Endothelial cell of umbilical vein (primary cell): ENCODE results near the gene MACROH2A2. TPM values are rescaled to one million over a fixed set of nuclear protein-coding genes. Genes with fewer than 3 reads are reported as not detected.

Source experiments
- BruUV-seq: library from RNA; stranded (reverse); fragments of 400-500 nt; replicated peaks from 2 replicates; lab custom pipeline; 2021; lab: Mats Ljungman, UMichigan
- CTCF ChIA-PET: fragments of 300-600, 350-600 bp; sonication (Branson Sonifier 250); formaldehyde crosslinking; loops from one replicate; lab custom pipeline; 2021; ENCODE audit warnings: antibody characterized with exemption, inconsistent platforms; lab: Charles Lee
- POLR2A ChIA-PET: fragments of 300-600, 350-600 bp; sonication (Branson Sonifier 250); formaldehyde crosslinking; loops from one replicate; lab custom pipeline; 2021; ENCODE audit warnings: antibody characterized with exemption, inconsistent platforms; lab: Charles Lee
- DNase-seq: peaks from one replicate; pipeline ENCODE4 v3.0.0-alpha.2; 2011; ENCODE audit warnings: low read depth, low spot score
- FAIRE-seq: peaks from 2 replicates; lab custom pipeline; 2011; peaks lifted over from hg19 to GRCh38; lab: Jason Lieb, UNC
- H2AFZ ChIP-seq: 2 replicates; pipeline ENCODE4 v1.6.0; 2012; ENCODE audit warnings: low read depth, low read length, control low read depth, inconsistent platforms
- H3K27ac ChIP-seq: 2 replicates; pipeline ENCODE4 v1.5.1; 2011; ENCODE audit warnings: low read depth, mild to moderate bottlenecking, control low read depth, low read length, moderate library complexity; ENCODE audit not compliant: insufficient read depth
- H3K27me3 ChIP-seq, 2 experiments: 2 replicates each; pipeline versions ENCODE4 v1.6.0 to v1.6.1; 2011; ENCODE audit warnings: low read length in 2 of 2, mixed read lengths in 1 of 2; ENCODE audit not compliant: control insufficient read depth in 2 of 2, insufficient read depth in 2 of 2
- H3K36me3 ChIP-seq, 2 experiments: 2 replicates in 1 of 2; 3 replicates in 1 of 2; pipeline ENCODE4 v1.5.1; 2011; ENCODE audit warnings: low read length in 2 of 2, mild to moderate bottlenecking in 1 of 2, moderate library complexity in 1 of 2; ENCODE audit not compliant: control insufficient read depth in 2 of 2, insufficient read depth in 2 of 2; ENCODE audit errors: extremely low read depth in 1 of 2
- H3K4me1 ChIP-seq: 3 replicates; pipeline ENCODE4 v1.5.1; 2011; ENCODE audit warnings: mild to moderate bottlenecking, low read length; ENCODE audit not compliant: control insufficient read depth, insufficient read depth; ENCODE audit errors: extremely low read depth
- H3K4me2 ChIP-seq: 2 replicates; pipeline ENCODE4 v1.6.1; 2011; ENCODE audit warnings: low read length, control low read depth, mixed read lengths; ENCODE audit not compliant: insufficient read depth
- H3K4me3 ChIP-seq, 3 experiments: fragments of 200-600 bp in 1 of 3; sonication (generic), shearing (Covaris generic) in 1 of 3; replicated peaks in 1 of 3; 2 replicates each; pipeline ENCODE4 v1.5.1; 2011 to 2016; ENCODE audit warnings: control low read depth in 3 of 3, low read length in 3 of 3, mild to moderate bottlenecking in 2 of 3, inconsistent platforms in 1 of 3, low read depth in 1 of 3, moderate library complexity in 1 of 3; ENCODE audit not compliant: insufficient read depth in 1 of 3
- H3K79me2 ChIP-seq: 2 replicates; pipeline ENCODE4 v1.6.0; 2012; ENCODE audit warnings: low read length, inconsistent platforms; ENCODE audit not compliant: control insufficient read depth, insufficient read depth
- H3K9ac ChIP-seq: replicated peaks from 2 replicates; pipeline ENCODE3; 2011; ENCODE audit warnings: low read length, control low read depth; ENCODE audit not compliant: insufficient read depth; ENCODE audit errors: extremely low read depth
- H3K9me1 ChIP-seq: replicated peaks from 3 replicates; pipeline ENCODE4 v1.6.0; 2011; ENCODE audit warnings: mild to moderate bottlenecking, low read length; ENCODE audit not compliant: control insufficient read depth, insufficient read depth; ENCODE audit errors: extremely low read depth
- H3K9me3 ChIP-seq: replicated peaks from 2 replicates; pipeline ENCODE4 v1.5.1; 2012; ENCODE audit warnings: low read length, inconsistent platforms; ENCODE audit not compliant: control insufficient read depth, insufficient read depth
- H4K20me1 ChIP-seq: replicated peaks from 2 replicates; pipeline ENCODE3; 2011; ENCODE audit warnings: mild to moderate bottlenecking, low read length; ENCODE audit not compliant: control insufficient read depth, insufficient read depth; ENCODE audit errors: extremely low read depth
- CTCF ChIP-seq, 2 donors: IDR thresholded peaks; 1 replicate in 1 of 2; 2 replicates in 1 of 2; pipeline ENCODE4 v1.5.1; 2011; ENCODE audit warnings: low read length in 2 of 2, mild to moderate bottlenecking in 2 of 2, moderate library complexity in 2 of 2, control low read depth in 1 of 2, inconsistent platforms in 1 of 2, low read depth in 1 of 2; ENCODE audit not compliant: insufficient read depth in 1 of 2; ENCODE audit errors: extremely low read depth in 1 of 2
- FOS ChIP-seq: IDR thresholded peaks from 2 replicates; pipeline ENCODE4 v1.6.1; 2011; ENCODE audit warnings: mild to moderate bottlenecking, low read length, moderate library complexity, borderline replicate concordance; ENCODE audit not compliant: insufficient read depth
- JUN ChIP-seq: IDR thresholded peaks from 2 replicates; pipeline ENCODE4 v1.6.1; 2011; ENCODE audit warnings: borderline replicate concordance, low read depth; ENCODE audit not compliant: insufficient read length, insufficient read depth
- MAX ChIP-seq: IDR thresholded peaks from 2 replicates; pipeline ENCODE4 v1.6.1; 2011; ENCODE audit not compliant: insufficient read depth, insufficient read length
- MYC ChIP-seq: IDR thresholded peaks from one replicate; pipeline ENCODE4 v1.6.1; 2011; ENCODE audit warnings: mild to moderate bottlenecking, low read depth, low read length
- POLR2A ChIP-seq: IDR thresholded peaks from 2 replicates; pipeline ENCODE4 v1.6.1; 2012; ENCODE audit warnings: low read depth, mild to moderate bottlenecking, control low read depth, low read length
- POLR2AphosphoS5 ChIP-seq: IDR thresholded peaks from 2 replicates; pipeline ENCODE4 v1.6.1; 2012; ENCODE audit warnings: low read depth, mild to moderate bottlenecking, control low read depth, low read length, moderate library complexity; ENCODE audit not compliant: insufficient read depth
- dilution Hi-C: fragments of 300-500 bp; cut with MboI; formaldehyde crosslinking; loops from one replicate; pipeline ENCODE4 v1.15.0; 2019; ENCODE audit warnings: low sequenced_read_pairs; ENCODE audit not compliant: extremely low pct_ligation_motif_present
- intact Hi-C: fragments of 100-400 bp; cut with micrococcal nuclease; formaldehyde crosslinking; loops from one replicate; pipeline ENCODE4 v1.10.0; 2022
- polyA plus RNA-seq, 4 experiments: library from polyadenylated mRNA; depleted of rRNA in 3 of 4; stranded (reverse) in 3 of 4; unstranded in 1 of 4; fragments of >200 nt; gene quantifications; 2 replicates each; pipeline versions ENCODE4 v1.2.1 to v1.2.3, GENCODE V29; 2011 to 2012; ENCODE audit warnings: missing spikeins in 1 of 4
- total RNA-seq: library from RNA; stranded (reverse); gene quantifications from 2 replicates; pipeline ENCODE4 v1.2.3, GENCODE V29; 2021

Gene MACROH2A2
- total and polyA plus RNA-seq, 2 donors (not counting 3 experiments of a cell fraction or from before 2014, with no cell fraction given) = 0.08 TPM; not detected in 1

GRCh38 chr10:70124415-70124814 is 71.8 kb downstream of the MACROH2A2 start:
- dilution Hi-C loops (no loop called here), intact Hi-C loops (no loop called here)
- Histone ChIP-seq H3K9me3 (no peaks in the 10 kb centered on the region), H3K27ac (no peak overlapping the region), H3K9ac (no peak overlapping the region), H3K9me1 (no peaks in the 10 kb centered on the region), H4K20me1 (no peaks in the 10 kb centered on the region), H3K4me1 (no peaks in the 10 kb centered on the region), H3K4me2 (no peak overlapping the region), H3K27me3 (no peaks in the 10 kb centered on the region), H3K36me3 (no peaks in the 10 kb centered on the region), H2AFZ (no peak overlapping the region), H3K4me3 (no peak overlapping the region), H3K79me2 (no peaks in the 10 kb centered on the region)
- TF ChIP-seq POLR2A (no peak), MAX (no peak), POLR2AphosphoS5 (no peak), MYC (no peak), JUN (no peak), CTCF (IDR thresholded peaks at IDR 0.05; ENCODE audit: extremely low read depth in 1 of 2, insufficient read depth in 1 of 2, low read depth in 1 of 2, low read length in 2 of 2) (no peak), FOS (no peak)
- ChIA-PET CTCF (interaction anchor here (2.2 kb wide), 1 partner anchor 9 kb away, joined by 13 read pairs; no protein-coding TSS in a partner anchor), POLR2A (no interaction called here)
- DNase-seq (no peak), FAIRE-seq (no peak)
- BruUV-seq = no TSS peak
